NCI-H2227 treated with DMSO at 0.1 percent for 48 hours (cell line): ENCODE measurements around the gene VSIG10L2.

Experiments used
- DNase-seq: peaks from one replicate; lab custom pipeline; 2025; lab: John Stamatoyannopoulos, UW

The VSIG10L2 gene

DNA sequence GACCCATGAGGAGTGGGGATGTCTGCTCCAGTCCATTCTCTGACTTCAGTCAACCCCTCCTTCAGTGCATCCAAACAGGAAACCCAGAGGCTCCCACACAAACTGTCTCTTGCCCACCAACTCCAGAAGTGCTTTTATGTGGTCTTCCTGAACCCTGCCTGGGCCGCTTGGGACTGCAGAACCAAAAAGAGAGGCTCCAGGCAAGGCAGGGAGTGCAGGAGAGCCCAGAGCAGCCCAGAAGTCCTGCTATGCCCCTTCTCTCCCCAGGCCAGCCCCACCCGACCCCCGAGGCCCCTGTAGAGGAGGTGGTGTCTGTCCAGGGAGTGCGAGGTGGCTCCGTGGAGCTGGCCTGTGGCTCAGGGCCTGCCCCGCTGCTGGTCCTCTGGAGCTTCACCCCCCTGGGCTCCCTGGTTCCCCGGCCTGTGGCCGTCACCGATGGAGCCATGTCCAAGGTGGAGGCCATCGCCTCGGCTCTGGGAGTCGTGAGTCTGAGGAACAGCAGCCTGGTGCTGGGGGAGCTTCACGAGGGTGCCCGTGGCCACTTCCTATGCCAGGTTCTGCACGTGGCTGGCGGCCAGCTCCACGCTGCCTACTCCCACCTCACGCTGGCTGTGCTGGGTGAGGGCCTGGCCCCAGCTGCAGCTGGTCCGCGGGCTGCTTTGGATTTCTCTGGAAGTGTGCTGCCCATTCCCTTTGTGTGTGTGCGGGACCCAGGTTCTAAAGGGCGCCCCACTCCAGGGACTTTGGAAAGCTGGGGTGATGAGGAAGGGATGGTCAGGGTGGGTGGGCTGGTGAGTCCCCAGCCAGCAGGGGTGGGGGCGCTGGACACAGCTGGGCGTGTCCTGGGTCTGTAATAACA is 1.8 kb downstream of the VSIG10L2 start:
- no peak for DNase-seq

DNA sequence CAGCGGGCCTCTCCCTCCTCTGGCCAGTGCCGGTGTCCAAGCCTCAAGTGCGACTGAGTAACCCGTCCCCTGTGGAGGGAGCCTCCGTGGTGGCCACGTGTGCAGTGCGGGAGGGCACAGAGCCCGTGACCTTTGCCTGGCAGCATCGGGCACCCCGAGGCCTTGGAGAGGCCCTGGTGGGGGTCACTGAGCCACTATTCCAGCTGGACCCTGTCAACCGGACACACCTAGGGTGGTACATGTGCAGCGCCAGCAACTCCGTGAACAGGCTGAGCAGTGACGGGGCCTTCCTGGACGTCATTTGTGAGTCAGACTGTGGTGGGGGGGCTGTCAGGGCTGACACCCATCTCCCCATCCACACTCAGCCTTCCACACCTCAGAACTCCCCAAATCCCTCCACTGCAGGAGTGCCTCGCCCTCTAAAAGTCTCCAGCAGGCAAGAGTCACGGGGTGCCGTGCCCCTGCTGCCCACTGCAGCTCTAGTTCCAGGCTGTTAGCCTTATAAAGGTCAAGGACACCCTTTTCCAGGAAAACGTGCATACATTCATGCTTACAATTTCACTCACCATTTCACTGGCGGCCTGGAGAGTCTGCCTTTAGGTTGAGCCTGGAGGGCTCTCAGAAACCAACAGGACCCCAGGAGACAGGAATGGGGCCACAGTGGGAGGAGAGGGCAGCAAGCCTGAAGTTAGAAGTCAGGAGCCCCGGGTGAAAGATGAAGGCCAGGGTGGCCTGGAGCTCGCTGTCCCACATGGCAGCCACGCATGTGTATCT is 2.6 kb downstream of the VSIG10L2 start:
- DNase-seq, result no peak

DNA sequence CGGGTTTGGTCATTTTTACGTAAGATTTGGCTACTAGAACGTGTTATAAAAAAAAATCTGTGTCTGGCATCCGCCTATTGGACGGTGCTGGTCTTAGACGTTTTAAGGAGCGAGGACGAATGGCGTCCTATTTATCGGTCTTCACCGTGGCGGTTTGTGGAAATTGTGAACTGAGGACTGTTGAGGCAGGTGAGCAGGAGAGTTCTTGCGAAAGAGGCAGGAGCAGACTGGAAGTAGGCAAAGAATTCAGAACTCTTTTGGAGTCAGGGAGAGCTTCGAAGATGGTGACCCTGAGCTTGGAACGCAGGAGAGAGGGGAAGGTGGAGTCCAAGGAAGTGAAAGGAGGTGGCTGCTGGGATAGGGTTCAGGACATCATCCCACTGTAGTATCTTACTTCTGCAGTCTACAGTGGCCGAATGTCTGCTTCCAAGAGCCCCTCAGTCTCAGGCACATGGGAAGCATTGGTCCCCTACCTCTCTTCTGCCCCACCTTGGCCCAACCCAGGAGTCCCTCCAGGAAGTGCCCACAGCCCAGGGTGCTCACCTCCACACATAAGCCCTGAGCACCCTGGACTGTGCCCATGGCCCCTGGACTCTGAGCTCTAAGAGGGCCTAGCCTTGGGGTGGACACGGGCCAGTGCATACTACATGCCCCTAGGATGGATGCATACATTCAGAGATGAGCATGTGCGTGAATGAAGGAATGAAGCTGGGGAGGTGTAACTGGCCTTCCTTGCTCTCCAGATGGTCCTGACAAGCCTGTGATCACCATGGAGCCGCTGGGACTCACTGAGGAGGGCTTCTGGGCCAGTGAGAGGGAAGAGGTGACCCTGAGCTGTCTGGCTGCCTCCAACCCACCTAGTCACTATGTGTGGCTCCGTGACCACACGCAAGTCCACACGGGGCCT is 3.7 kb downstream of the VSIG10L2 start:
- DNase-seq, result no peak

DNA sequence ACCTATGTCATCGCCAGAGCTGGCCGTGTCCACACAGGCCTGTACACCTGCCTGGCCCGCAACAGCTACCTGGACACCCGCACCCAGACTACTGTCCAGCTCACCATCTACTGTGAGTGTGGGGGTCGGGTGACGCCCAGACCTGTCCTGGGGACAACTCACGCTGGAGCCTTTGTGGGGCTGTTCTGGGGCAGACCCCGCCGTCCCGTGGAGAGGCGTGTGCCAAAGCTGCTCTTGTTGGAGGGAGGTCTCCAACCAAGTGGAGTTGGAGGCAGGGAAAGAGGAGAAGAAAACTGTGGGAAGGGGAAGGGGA is 4.3 kb downstream of the VSIG10L2 start:
- no peak for DNase-seq

DNA sequence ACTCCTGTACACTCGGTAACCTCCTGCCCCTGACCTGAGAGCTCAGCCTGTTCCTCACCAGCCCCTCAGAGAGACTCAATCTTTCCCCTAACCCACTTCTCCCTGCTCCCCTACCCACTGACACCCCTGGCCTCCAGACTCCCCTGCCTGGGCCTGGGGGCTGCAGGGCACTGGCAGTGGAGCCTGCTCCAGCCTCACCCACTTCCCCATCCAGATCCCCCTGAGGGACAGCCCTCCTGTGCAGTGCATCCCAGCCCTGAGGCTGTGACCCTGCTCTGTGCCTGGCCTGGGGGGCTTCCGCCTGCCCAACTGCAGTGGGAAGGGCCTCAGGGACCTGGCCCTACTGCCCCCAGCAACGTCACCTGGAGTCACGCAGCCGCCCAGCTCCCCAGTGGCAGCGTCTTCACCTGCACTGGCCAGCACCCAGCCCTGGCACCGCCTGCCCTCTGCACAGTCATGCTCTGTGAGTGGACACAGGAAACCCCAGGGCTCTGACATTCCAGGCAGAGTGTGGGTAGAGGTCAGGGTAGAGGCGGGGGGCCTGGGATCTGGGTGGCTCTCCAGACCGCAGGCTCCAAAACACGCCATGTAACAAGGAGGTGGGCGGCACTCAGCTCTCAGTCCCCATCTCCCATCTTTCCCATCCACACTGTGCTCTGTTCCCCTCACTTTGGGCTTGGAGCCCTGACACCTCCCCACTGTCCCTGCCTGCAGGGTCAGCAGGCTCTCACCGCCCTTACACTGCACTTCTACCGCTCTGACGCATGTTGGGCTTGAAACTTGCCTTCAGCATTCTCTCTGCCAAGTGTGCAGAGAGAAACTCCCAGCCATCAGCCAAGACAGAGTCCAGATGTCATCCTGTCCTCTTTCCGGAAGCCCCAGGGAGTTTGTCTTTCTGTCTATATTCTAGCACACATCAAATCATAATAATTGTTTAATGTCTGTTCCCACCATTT is 5.1 kb downstream of the VSIG10L2 start:
- DNase-seq, result no peak

DNA sequence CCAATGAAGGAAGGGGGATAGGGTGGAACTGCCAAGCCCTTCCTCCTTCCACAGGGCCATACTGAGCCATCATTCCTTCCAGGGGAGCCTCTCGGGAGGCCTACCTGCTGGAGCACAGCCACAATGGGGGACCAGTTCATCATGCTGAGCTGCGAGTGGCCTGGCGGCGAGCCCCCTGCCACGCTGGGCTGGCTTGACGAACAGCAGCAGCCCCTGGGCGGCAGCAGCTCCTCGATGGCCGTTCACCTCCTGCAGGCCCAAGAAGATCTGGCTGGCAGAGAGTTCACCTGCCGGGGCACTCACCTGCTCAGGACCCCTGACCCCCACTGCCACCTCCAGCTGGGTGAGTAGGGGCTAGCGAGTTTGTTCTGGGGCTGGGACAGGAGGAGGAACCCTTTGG is 5.9 kb downstream of the VSIG10L2 start:
- no peak for DNase-seq

DNA sequence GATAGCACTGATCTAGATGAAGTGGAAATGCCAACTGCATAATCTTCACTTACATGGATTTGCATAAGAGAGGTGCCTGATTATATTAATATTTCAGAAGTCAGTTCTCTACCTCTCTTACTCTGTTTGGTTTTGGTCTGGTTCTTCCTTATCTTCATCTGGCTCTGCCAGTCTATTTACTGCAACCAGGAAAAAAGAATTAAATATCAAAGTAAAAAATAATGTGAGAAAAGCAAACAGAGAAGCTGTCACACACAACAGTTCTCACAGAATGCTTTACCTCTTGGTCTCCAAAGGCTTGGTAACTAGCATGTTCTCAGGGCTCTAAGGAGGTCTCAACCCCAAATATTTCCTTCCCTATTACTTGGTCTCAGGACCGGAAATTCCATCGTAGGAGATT is 6.7 kb downstream of the VSIG10L2 start:
- DNase-seq, result no peak

DNA sequence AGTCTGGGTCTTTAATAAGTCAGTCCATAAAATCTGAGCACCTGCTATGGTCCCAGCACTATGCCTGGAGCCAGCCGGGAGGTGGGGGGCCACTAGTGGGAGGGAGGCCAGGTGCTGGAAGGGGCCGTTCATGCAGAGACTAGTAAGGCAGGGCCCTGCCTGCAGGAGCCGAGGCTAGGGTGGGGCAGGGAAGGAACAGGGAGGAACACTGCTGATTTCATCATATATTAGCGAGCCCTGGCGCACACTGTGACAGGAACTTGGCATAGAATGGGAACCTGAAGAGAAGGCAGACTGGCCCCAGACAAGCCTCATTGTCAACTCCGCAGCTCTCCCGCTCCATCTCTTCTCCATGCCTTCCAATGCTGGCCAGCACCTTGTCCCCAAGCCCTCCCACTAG is 7.1 kb downstream of the VSIG10L2 start:
- DNase-seq, result no peak

DNA sequence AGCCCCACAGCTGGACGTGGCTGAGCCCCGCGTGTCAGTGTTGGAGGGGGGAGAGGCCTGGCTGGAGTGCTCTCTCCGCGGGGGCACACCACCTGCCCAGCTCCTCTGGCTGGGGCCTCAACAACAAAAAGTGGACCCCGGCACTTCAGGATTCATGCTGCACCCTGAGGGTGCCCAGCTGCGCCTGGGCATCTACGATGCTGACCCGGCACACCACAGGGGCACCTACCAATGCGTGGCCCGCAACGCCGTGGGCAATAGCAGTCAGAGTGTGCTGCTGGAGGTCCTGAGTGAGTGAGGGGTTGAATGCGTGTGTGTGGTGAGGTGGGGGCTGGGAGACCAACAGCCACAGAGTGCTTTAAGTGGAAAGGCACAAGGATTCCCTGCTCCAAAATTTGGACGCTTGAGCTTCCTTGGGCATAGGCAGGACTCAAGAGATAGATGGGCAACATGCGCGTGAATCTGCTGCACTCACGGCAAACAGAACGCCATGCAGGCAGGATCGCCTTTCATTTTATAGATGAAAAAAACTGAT is 7.6 kb downstream of the VSIG10L2 start:
- no peak for DNase-seq

DNA sequence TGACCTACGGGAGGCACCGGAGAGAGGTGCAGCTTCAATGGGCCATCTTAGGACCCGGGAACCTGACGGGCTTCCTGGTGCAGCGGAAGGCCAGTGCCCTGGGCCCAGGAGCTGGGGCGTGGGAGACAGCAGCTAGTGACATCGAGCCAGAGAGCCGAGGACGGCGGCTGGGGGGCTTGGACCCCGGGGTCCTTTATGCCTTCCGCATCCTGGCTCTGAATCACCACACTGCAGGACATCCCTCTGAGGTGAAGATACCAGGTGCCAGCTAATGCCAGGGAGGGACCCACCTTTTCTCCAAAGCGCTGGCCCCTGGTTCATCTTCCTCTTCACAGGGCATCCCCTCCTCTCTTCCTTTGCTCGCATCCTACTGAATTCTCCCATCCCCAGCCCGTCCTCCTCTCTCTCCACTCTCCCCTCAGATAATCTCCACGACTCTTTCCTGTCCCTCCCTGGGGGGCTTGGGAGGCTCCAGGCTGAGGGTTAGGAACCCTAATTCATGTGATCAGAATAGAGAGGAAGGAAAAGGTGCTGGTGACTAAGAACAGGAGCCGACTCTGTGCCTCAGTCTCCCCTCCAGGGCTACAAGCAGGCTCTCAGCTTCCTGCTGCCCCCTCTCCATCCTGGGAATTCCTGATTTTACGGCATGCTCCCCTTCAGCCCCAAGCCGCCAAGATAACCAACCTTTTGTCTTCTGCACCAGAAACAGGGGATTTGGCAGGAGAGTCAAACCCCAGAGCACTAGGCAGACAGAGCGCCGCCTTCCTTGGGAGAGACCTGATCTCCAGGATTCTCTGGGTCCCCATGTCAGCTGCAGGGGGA is 8.5 kb downstream of the VSIG10L2 start:
- DNase-seq, result no peak

DNA sequence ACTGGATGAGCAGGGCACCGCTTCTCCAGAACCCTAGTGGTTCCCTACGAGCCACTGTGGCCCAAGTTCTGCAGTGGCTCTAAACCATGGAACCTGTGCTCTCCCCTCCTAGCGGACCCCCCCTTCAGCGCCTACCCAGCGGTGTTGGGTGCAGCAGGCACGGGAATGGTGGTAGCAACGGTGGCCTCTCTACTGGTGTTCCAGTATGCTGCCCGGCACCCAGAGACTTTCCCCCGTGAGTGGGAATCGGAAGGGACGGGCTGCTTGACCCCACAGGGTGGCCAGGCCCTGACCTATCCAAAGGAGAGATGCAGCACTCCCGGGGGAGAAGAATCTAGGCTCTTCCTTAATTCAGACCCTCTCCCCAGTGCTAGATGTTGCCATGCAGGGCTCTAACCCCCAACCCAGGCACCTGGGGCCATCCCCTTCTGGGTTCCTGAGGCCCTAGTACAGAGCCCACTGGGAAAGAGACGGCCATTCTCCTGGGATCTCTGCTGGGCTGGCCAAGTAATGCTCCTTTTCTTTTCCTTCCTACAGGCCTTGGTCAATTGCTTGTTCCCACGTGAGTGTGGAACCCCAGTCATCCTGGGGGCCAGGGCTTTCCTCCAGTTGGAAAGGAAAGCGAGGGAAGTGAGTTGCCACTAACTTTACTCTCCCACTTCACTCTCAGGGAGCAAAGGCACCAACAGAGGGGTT is 9.2 kb downstream of the VSIG10L2 start:
- no peak for DNase-seq

DNA sequence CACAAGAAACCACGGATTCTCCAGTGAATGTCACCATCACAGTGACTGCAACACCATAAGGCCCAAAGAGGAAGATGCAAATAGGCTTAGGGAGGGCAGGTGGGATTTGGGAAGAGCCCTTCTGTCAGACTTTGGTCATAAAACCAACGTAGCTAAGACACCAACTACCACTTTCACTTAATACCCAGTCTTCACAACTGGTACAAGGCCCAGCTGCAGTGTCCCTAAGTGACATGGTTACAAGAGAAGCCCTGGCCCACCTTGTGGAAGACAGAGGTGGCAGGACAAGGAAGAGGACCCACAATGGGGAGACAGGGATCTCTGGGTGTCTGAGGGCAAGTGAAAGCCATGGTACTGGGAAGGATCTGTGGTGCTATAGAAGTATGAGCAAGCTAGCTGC is 10.0 kb downstream of the VSIG10L2 start:
- no peak for DNase-seq

DNA sequence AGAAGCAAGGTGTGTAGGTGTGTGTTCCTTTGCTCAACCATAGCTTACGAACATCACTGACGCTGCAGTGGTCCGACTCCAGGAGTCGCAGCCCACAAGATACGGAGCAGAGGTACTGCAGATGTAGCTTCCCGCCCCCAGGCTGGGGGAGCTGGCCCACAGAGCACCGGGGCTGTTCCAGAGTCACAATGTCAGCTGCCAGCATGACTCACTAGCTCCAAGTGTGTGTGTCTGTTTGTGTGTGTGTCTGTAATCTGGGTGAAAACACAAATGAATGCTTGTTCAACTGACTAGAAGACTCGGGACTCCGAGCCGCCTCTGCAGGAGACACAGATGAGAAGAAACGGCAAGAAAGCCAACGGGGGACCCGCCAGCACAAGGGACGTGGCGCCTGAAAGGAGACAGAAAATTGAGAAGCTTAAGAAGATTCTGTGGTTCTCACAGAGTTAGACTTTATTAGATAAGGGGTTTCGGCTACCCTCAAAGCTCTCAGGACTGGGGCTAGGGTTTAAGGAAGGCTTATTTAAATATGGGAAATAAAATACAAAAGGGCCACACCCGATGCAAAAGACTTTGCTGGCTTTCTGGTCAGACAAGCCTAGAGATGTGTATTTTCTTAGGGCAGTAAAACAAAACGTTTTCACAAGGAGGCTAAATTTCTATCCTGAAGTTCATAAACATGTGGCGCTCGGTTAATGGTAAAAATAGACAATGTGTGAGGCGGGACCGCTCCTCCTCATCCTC is 10.7 kb downstream of the VSIG10L2 start:
- no peak for DNase-seq

DNA sequence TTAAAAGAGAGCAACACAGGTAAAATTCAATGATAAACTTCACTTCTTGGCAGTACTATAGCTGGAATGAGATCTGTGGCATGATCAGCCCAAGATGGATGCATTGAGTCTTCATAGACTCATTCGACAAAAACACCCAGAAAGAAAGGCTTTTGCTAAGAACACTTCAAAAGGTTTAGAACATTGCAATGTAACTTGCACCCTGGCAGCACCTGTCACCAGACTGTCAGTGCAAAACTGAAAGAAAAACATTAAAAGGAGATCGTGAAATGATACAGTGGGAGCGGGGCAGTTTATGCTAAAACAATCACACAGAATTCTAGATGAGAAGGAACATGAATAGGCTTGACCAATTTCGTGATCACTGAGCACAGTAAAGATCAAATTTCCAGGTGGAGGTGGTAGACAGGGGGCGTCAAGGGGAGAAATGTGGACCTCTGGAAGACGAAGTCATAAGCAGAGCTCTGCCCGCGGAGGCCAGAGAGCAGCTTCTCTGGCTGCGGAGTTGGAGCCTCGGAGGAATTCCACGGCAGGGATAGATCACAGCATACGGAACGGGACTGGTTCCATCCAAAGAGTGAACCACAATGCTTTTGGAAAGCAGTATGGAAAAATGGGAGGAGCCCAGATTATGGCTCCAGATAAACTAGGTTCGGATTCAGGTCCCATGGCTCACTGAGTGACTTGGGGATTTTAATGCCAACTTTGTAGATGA is 11.9 kb downstream of the VSIG10L2 start:
- no peak for DNase-seq

DNA sequence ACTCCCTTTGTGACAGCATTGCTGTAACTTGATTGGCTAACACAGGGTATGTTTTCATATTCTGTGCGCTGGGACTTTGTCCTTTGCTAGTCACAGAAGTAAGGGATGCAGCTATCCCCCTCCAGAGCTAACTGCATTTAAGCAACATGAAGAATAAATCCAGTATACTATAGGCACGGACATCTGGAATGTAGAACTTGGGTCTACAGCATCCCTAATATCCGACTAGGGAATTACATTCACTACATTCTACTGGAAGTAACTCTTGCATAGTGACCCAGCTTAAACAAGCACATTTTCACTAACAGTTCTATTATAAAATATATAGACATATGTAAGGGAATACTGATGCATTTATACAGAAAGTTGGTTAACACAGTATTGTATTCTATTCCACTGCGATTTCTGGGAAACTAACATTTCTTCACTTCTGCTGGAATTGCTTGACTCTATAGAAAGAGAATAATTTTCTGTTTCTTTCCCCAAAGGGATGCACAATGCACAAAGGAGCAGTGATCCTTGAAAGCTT is 13.1 kb downstream of the VSIG10L2 start:
- no peak for DNase-seq

DNA sequence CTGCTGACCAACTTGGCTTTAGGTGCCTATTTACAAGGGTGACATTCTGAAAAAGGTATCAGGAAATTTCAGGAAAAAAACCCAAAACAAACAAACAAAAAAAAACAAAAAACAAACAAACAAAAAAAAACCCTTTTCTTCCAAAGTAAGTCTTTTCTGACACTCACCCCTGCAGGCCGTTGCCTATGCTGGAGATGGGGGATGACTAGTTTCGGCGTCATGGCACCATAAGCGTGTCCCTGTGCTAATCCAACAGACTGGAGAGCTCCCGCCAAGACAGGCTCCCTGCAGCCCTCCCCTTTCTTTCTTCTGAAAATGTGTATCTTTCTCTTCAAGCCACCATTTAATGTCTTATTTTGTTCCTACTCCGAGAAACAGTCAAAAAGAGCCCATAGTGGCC is 13.7 kb downstream of the VSIG10L2 start:
- DNase-seq, result no peak

DNA sequence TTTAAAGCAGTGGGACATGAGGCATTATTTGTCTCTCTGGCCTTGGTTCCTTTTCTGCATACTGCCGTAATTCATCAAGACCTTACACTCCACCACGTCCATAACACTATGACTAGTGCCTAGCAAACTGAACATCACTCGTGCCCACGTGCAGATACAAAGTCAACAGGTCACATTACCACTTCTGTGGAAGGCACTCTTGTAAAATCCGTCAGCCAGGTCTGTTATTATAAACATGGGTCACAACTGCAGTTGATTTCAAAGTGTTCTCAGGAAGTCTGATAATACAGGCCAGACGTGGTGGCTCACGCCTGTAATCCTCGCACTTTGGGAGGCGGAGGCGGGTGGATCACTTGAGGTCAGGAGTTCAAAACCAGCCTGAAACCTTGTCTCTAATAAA is 14.1 kb downstream of the VSIG10L2 start:
- no peak for DNase-seq

DNA sequence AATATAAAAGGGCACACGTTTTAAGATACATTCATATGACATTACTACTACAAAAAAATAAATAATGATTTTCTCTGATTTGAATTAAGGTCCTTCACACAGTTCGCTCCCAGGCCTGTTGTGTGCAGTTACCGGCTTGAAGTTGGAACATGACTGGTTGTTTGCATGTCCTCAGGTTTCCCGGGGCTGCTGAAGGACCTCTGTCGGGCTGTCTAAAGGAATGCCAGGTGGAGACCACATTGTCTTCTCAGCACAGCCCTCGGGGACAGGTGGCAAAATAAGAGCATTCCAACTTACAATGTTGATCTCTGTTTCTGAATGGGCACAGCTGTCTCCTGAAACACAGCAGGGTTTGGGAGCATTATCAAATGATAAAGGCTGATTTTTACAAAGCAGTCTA is 14.9 kb downstream of the VSIG10L2 start:
- DNase-seq, result no peak
